Transverse colon (tissue), 4 donors: ENCODE measurements around the gene SCLT1. TPM values are rescaled to one million over a fixed set of nuclear protein-coding genes. Genes with fewer than 3 reads are reported as not detected.

Source experiments
- DNase-seq: peaks from one replicate; pipeline ENCODE4 v3.0.0-alpha.2; 2019
- H3K27ac ChIP-seq, 4 donors: fragments of 200-600 bp; sonication (generic); 2 replicates each; pipeline ENCODE4 v1.5.1; 2016 to 2018; ENCODE audit warnings: inconsistent platforms in 4 of 4
- H3K27me3 ChIP-seq: fragments of 200-600 bp; sonication (generic); 2 replicates; pipeline ENCODE4 v1.5.1; 2017; ENCODE audit warnings: inconsistent platforms
- H3K36me3 ChIP-seq, 4 donors: fragments of 200-600 bp; sonication (generic); 2 replicates each; pipeline ENCODE4 v1.5.1; 2017 to 2019; ENCODE audit warnings: inconsistent platforms in 4 of 4
- H3K4me1 ChIP-seq, 4 donors: fragments of 200-600 bp; sonication (generic); 2 replicates each; pipeline ENCODE4 v1.5.1; 2017 to 2020; ENCODE audit warnings: inconsistent platforms in 4 of 4
- H3K4me3 ChIP-seq, 4 donors: fragments of 200-600 bp; sonication (generic); 1 replicate in 1 of 4; 2 replicates in 3 of 4; pipeline versions ENCODE4 v1.5.1 to v1.6.1; 2017 to 2019; ENCODE audit warnings: inconsistent platforms in 4 of 4
- H3K9me3 ChIP-seq, 2 donors: fragments of 200-600 bp; sonication (generic); 2 replicates each; pipeline ENCODE4 v1.5.1; 2017 to 2019; ENCODE audit warnings: inconsistent platforms in 2 of 2
- EP300 ChIP-seq: sonication (generic); formaldehyde crosslinking; IDR thresholded peaks from one replicate; pipeline ENCODE4 v1.6.1; 2017; ENCODE audit warnings: antibody characterized with exemption, low read depth
- POLR2A ChIP-seq: fragments of 450-650 bp; IDR thresholded peaks from one replicate; pipeline ENCODE4 v1.6.1; 2016; ENCODE audit warnings: antibody characterized with exemption, mild to moderate bottlenecking, moderate library complexity
- POLR2AphosphoS5 ChIP-seq, 3 donors: sonication (generic); formaldehyde crosslinking; IDR thresholded peaks; one replicate each; pipeline ENCODE4 v1.6.1; 2016; ENCODE audit warnings: antibody characterized with exemption in 3 of 3
- WGBS, 2 donors: methylation state at CpG; one replicate each; pipeline ENCODE4 v1.1.5; 2018; ENCODE audit warnings: low coverage in 1 of 2; 5-methylcytosine and 5-hydroxymethylcytosine counted together
- in situ Hi-C, 4 donors: fragments of 200-750 bp; cut with MboI; loops; one replicate each; pipeline versions ENCODE4 v1.15.0 to v1.15.1; 2017; ENCODE audit warnings: low sequenced_read_pairs in 3 of 4, low pct_ligation_motif_present in 1 of 4, low pct_unique_long_range_greater_than_20kb in 1 of 4
- intact Hi-C: fragments of 100-400 bp; cut with DNase I; formaldehyde crosslinking; loops from one replicate; pipeline ENCODE4 v1.15.1; 2023; ENCODE audit warnings: low total_unique reads
- total RNA-seq, 4 donors: library from RNA; depleted of rRNA; stranded (reverse); fragments of >200 nt; gene quantifications; one replicate each; pipeline ENCODE4 v1.1.0, GENCODE V29; 2016
- TF ChIP-seq, protein P1 (sequence below), 5 experiments: fragments of 200-600 bp in 3 of 5; fragments of 450-650 bp in 2 of 5; sonication (generic) in 3 of 5; IDR thresholded peaks; 1 replicate in 2 of 5; 2 replicates in 3 of 5; pipeline ENCODE4 v1.5.1; 2016 to 2017; ENCODE audit warnings: antibody characterized with exemption in 5 of 5, inconsistent platforms in 3 of 5, mild to moderate bottlenecking in 2 of 5, moderate library complexity in 1 of 5

The SCLT1 gene
- total RNA-seq, 4 donors from 2014 or later: 10.1 to 29.9 (median 14.3) TPM

DNA sequence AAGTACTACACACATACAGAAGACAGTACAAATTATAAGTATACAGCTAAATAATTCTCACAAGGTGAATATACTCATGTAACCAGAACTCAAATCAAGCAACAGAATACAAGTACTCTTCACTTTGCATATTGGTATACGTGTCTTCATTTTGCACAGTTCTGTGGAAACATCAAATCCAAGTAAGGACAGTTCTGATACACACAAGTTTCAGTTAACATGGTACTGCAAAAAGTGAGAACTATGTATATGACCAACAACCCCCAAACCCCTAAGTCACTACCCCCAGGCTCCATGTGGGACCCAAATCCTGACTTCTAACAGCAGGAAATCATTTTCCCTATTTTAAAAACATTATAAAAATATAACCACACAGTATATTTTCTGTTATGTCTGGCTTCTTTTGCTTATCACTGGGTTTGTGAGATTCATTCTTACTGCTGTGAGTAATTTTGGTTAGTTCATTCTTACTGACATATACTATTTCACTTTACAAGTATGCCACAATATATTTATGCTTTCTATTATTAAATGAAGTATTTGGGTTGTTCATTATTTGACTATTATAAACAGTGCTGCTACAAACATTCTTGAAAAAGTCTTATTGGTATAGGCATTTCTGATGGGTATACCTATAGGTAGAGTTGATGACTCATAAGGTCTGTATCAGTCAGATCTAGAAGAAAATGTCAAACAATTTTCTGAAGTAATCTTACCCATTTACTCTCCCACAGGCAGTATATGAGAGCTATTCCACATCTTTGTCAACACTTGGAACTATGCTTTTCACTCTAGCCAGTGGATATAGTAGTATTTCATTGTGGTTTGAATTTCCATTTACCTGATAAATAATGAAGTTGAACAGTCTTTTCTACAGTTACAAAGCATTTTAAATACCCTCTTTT, 47.0 kb downstream of the SCLT1 start:
- intact Hi-C loops (no loop called here), in situ Hi-C loops (no loop called here)

DNA sequence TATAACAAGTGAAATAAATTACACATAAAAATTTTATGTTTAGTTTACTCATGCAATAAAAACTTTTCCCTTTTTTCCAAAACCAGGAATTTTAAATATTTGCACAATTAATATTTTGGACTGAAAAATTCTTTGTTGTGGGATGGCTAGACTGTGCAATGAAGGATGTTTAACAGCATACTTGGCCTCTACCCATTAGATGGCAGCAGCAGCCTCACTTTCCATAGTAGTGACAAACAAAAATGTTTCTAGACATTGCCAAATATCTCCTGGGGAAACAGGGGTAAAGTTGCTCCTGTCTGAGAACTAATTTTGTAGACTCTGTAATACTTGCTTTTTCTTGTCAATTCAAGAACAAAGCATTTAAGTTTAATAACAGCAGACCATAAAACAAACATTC, 49.8 kb downstream of the SCLT1 start:
- Histone ChIP-seq H3K27me3 (no peaks in the 10 kb centered on the region), H3K36me3 (no peaks in the 10 kb centered on the region), H3K27ac (no peak overlapping the region), H3K4me1 (no peaks in the 10 kb centered on the region), H3K9me3 (no peaks in the 10 kb centered on the region), H3K4me3 (no peak overlapping the region)
- intact Hi-C loops (no loop called here), in situ Hi-C loops (no loop called here)
- TF ChIP-seq EP300 (no peak), POLR2AphosphoS5 (IDR thresholded peaks at IDR 0.05) (no peak), POLR2A (no peak)
- TF ChIP-seq, protein P1, sequence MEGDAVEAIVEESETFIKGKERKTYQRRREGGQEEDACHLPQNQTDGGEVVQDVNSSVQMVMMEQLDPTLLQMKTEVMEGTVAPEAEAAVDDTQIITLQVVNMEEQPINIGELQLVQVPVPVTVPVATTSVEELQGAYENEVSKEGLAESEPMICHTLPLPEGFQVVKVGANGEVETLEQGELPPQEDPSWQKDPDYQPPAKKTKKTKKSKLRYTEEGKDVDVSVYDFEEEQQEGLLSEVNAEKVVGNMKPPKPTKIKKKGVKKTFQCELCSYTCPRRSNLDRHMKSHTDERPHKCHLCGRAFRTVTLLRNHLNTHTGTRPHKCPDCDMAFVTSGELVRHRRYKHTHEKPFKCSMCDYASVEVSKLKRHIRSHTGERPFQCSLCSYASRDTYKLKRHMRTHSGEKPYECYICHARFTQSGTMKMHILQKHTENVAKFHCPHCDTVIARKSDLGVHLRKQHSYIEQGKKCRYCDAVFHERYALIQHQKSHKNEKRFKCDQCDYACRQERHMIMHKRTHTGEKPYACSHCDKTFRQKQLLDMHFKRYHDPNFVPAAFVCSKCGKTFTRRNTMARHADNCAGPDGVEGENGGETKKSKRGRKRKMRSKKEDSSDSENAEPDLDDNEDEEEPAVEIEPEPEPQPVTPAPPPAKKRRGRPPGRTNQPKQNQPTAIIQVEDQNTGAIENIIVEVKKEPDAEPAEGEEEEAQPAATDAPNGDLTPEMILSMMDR (IDR thresholded peaks at IDR 0.05): no peak
- DNase-seq: no peak

More for the DNA sequence above, 47.0 kb downstream of the SCLT1 start:
- DNase-seq: no peak
- Histone ChIP-seq H3K9me3 (peaks cover 7 to 10% of the 10 kb centered on the region in 2 donors), H3K4me3 (no peak overlapping the region), H3K4me1 (no peaks in the 10 kb centered on the region), H3K27me3 (no peaks in the 10 kb centered on the region), H3K27ac (no peak overlapping the region), H3K36me3 (no peaks in the 10 kb centered on the region)
- TF ChIP-seq POLR2AphosphoS5 (IDR thresholded peaks at IDR 0.05) (no peak), POLR2A (no peak), EP300 (no peak)
- TF ChIP-seq, protein P1 (IDR thresholded peaks at IDR 0.05): no peak
- 90 to 100% methylated on average over 1 of the region's 1 CpG for WGBS, 2 donors

DNA sequence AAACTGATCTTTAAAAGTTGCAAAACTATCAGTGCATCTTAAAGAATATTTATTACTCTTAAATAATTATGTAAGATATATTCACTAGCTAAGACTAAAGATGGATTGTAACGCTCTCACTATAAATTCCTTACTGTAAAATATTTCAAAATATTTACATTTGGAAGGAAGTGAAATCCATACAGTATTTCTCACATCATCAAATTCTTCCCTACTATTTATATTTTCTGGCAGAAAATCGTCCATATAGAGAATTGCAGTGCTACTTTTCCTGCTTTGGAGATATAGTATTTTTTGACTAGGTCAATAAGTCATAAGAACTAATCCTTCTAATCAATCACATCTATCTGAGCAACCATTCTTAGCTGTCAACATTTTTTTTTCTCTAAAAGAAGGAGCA, 52.9 kb downstream of the SCLT1 start:
- no peak overlapping the region for H3K27ac ChIP-seq
- TF ChIP-seq POLR2A: no peak
- TF ChIP-seq, protein P1 (IDR thresholded peaks at IDR 0.05): no peak
- TF ChIP-seq POLR2AphosphoS5 (IDR thresholded peaks at IDR 0.05): no peak
- TF ChIP-seq EP300: no peak
- no peaks in the 10 kb centered on the region for H3K27me3 ChIP-seq
- in situ Hi-C loops: no loop called here
- WGBS, 2 donors: 67 to 79% methylated on average over 2 of the region's 2 CpGs
- H3K9me3 ChIP-seq: no peaks in the 10 kb centered on the region
- DNase-seq: no peak
- H3K36me3 ChIP-seq: no peaks in the 10 kb centered on the region
- no peaks in the 10 kb centered on the region for H3K4me1 ChIP-seq
- no peak overlapping the region for H3K4me3 ChIP-seq
- intact Hi-C loops: no loop called here

DNA sequence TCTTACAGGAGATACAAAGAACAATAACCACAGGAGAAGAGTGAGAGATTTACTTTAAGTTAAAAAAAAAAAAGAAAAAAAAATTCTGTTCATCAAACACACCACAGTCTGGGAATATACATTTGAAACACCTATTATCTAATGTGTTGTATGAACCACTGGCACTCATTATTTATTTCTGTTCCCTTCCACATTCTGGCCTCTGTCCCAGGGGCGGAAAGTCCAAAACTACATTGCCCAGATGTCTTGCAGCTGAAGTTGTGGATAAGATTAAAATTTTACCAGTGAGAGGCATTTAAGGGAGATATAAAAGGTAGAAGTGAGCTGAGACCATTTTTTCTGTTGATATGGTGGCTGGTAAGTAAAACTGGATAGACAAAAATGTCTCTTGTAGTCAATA, 56.2 kb downstream of the SCLT1 start:
- intact Hi-C loops: no loop called here
- H3K4me1 ChIP-seq: no peaks in the 10 kb centered on the region
- H3K4me3 ChIP-seq: no peak overlapping the region
- no peak overlapping the region for H3K27ac ChIP-seq
- WGBS, 2 donors: 84 to 91% methylated on average over 1 of the region's 1 CpG
- no peaks in the 10 kb centered on the region for H3K36me3 ChIP-seq
- H3K27me3 ChIP-seq: no peaks in the 10 kb centered on the region
- in situ Hi-C loops: no loop called here
- no peak for TF ChIP-seq EP300
- TF ChIP-seq POLR2AphosphoS5 (IDR thresholded peaks at IDR 0.05): no peak
- TF ChIP-seq, protein P1 (IDR thresholded peaks at IDR 0.05): no peak
- TF ChIP-seq POLR2A: no peak
- DNase-seq: no peak
- peaks cover 0 to 3% of the 10 kb centered on the region in 2 donors for H3K9me3 ChIP-seq
